HG02870 (cell line): ENCODE data around the gene SNX27.
A peak's percentile ranks its signal among the peaks of the same experiment; 100 is the strongest.

Experiments used
- ATAC-seq: cut with Tn5 transposase; IDR thresholded peaks from one replicate; pipeline ENCODE4 v1.9.1; 2021; ENCODE audit warnings: mild to moderate bottlenecking, moderate library complexity; ENCODE audit not compliant: unreplicated experiment

SNX27 gene

GRCh38 chr1:151611832-151612500 lies at the start of gene SNX27:
TSS of gene SNX27 (plus strand) at chr1:151612050. CDS start at chr1:151612202, 152 bp downstream.
- ATAC-seq = peak; percentile 90

- no peak for ATAC-seq
Measured at GRCh38 chr1:151562661-151563060, 49.2 kb upstream of the SNX27 start.

- ATAC-seq = no peak
Measured at GRCh38 chr1:151563376-151563775, 48.5 kb upstream of the SNX27 start.

GRCh38 chr1:151565502-151566189 lies 46.2 kb upstream of the SNX27 start:
- ATAC-seq = no peak

GRCh38 chr1:151568626-151569088 lies 43.2 kb upstream of the SNX27 start:
- no peak for ATAC-seq

GRCh38 chr1:151570819-151571218 lies 41.0 kb upstream of the SNX27 start:
- ATAC-seq = no peak

- ATAC-seq = no peak
Measured at GRCh38 chr1:151574575-151575529, 37.0 kb upstream of the SNX27 start.

GRCh38 chr1:151577173-151577572 lies 34.7 kb upstream of the SNX27 start:
- ATAC-seq = no peak

- no peak for ATAC-seq
Measured at GRCh38 chr1:151578941-151579340, 32.9 kb upstream of the SNX27 start.

- no peak for ATAC-seq
Measured at GRCh38 chr1:151579436-151580225, 32.2 kb upstream of the SNX27 start.

GRCh38 chr1:151581451-151581850 lies 30.4 kb upstream of the SNX27 start:
- ATAC-seq = no peak

GRCh38 chr1:151581921-151582320 lies 29.9 kb upstream of the SNX27 start:
- no peak for ATAC-seq

- ATAC-seq = no peak
Measured at GRCh38 chr1:151583796-151584195, 28.1 kb upstream of the SNX27 start.

GRCh38 chr1:151584278-151584677 lies 27.6 kb upstream of the SNX27 start:
- no peak for ATAC-seq

GRCh38 chr1:151584780-151585179 lies 27.1 kb upstream of the SNX27 start:
- no peak for ATAC-seq

- ATAC-seq = no peak
Measured at GRCh38 chr1:151585622-151586021, 26.2 kb upstream of the SNX27 start.

GRCh38 chr1:151590961-151591360 lies 20.9 kb upstream of the SNX27 start:
- no peak for ATAC-seq

- no peak for ATAC-seq
Measured at GRCh38 chr1:151593730-151594129, 18.1 kb upstream of the SNX27 start.

- ATAC-seq = no peak
Measured at GRCh38 chr1:151594143-151594625, 17.7 kb upstream of the SNX27 start.

- ATAC-seq = no peak
Measured at GRCh38 chr1:151596166-151596953, 15.5 kb upstream of the SNX27 start.
